Measurements from ENCODE around the gene FGD3.
"Not testable (repeated sequence)": the region's sequence is repeated elsewhere in the genome, so short reads cannot be mapped to it uniquely, and the experiment has no call there.

Gene FGD3

GRCh38 chr9:92974761-92975755, 27.7 kb downstream of the FGD3 start:
- DNase-seq (ENCODE audit: low spot score) = peak; percentile 12

GRCh38 chr9:92976431-92976830, 29.1 kb downstream of the FGD3 start:
- DNase-seq (ENCODE audit: low spot score) = peak; percentile 19

GRCh38 chr9:92977279-92977678, 30.0 kb downstream of the FGD3 start:
- peak; percentile 13 for DNase-seq (ENCODE audit: low spot score)

- no peak for DNase-seq (ENCODE audit: low spot score)
Measured at GRCh38 chr9:92978345-92978875, 31.1 kb downstream of the FGD3 start.

GRCh38 chr9:92979283-92980056, 32.1 kb downstream of the FGD3 start:
- DNase-seq (ENCODE audit: low spot score) = no peak

- DNase-seq (ENCODE audit: low spot score) = no peak
Measured at GRCh38 chr9:92980085-92980745, 32.9 kb downstream of the FGD3 start.

GRCh38 chr9:92982130-92982529, 34.8 kb downstream of the FGD3 start:
- no peak for DNase-seq (ENCODE audit: low spot score)

GRCh38 chr9:92983984-92984589, 36.8 kb downstream of the FGD3 start:
- DNase-seq (ENCODE audit: low spot score) = no peak

- DNase-seq (ENCODE audit: low spot score) = no peak
Measured at GRCh38 chr9:92984976-92985375, 37.7 kb downstream of the FGD3 start.

GRCh38 chr9:92986176-92987119, 39.1 kb downstream of the FGD3 start:
- DNase-seq (ENCODE audit: low spot score) = peak; percentile 4

- DNase-seq (ENCODE audit: low spot score) = no peak
Measured at GRCh38 chr9:92988215-92988768, 41.0 kb downstream of the FGD3 start.

GRCh38 chr9:92989561-92989960, 42.2 kb downstream of the FGD3 start:
- DNase-seq (ENCODE audit: low spot score) = no peak

GRCh38 chr9:92990461-92990860, 43.1 kb downstream of the FGD3 start:
- no peak for DNase-seq (ENCODE audit: low spot score)

GRCh38 chr9:92992549-92992948, 45.2 kb downstream of the FGD3 start:
- DNase-seq (ENCODE audit: low spot score) = peak; percentile 3

GRCh38 chr9:92998871-92999270, 51.5 kb downstream of the FGD3 start:
- DNase-seq (ENCODE audit: low spot score) = not testable (repeated sequence)

GRCh38 chr9:93001031-93001430, 53.7 kb downstream of the FGD3 start:
- no peak for DNase-seq (ENCODE audit: low spot score)

- DNase-seq (ENCODE audit: low spot score) = peak; percentile 18
Measured at GRCh38 chr9:93002700-93003099, 55.4 kb downstream of the FGD3 start.

- DNase-seq (ENCODE audit: low spot score) = peak; percentile 85
Measured at GRCh38 chr9:93003552-93004407, 56.5 kb downstream of the FGD3 start.

GRCh38 chr9:93004561-93004960, 57.2 kb downstream of the FGD3 start:
- DNase-seq (ENCODE audit: low spot score) = peak; percentile 25

Data from D341Med (cell line).